GM19239 (cell line): Measurements from ENCODE around the gene CYBC1.

Experiments used
- DNase-seq: peaks from one replicate; pipeline ENCODE4 v3.0.0; 2011; ENCODE audit warnings: low spot score; ENCODE audit not compliant: insufficient read length
- FAIRE-seq: peaks from 2 replicates; lab custom pipeline; 2011; peaks lifted over from hg19 to GRCh38; lab: Jason Lieb, UNC

Gene CYBC1

GRCh38 chr17:82437325-82437668 is 13.3 kb downstream of the CYBC1 start:
- FAIRE-seq = no peak
- DNase-seq = no peak

GRCh38 chr17:82436601-82437324 is 13.8 kb downstream of the CYBC1 start:
- no peak for DNase-seq

GRCh38 chr17:82435601-82436583 is 14.7 kb downstream of the CYBC1 start:
- DNase-seq = no peak
- no peak for FAIRE-seq

More at GRCh38 chr17:82436601-82437324, 13.8 kb downstream of the CYBC1 start:
- FAIRE-seq = no peak

GRCh38 chr17:82435103-82435502 is 15.4 kb downstream of the CYBC1 start:
- no peak for DNase-seq
- no peak for FAIRE-seq

- DNase-seq = no peak
- FAIRE-seq = peak; percentile 75
Measured at GRCh38 chr17:82434216-82434565, 16.4 kb downstream of the CYBC1 start.

- DNase-seq (no peak), FAIRE-seq (no peak)
Measured at GRCh38 chr17:82433560-82434215, 16.9 kb downstream of the CYBC1 start.

- FAIRE-seq (no peak), DNase-seq (no peak)
Measured at GRCh38 chr17:82432017-82432416, 18.5 kb downstream of the CYBC1 start.

GRCh38 chr17:82429824-82430223 is 20.7 kb downstream of the CYBC1 start:
- no peak for DNase-seq
- no peak for FAIRE-seq

GRCh38 chr17:82428546-82428945 is 22.0 kb downstream of the CYBC1 start:
- DNase-seq = no peak
- no peak for FAIRE-seq

- DNase-seq = no peak
- no peak for FAIRE-seq
Measured at GRCh38 chr17:82424863-82425159, 25.7 kb downstream of the CYBC1 start.

- DNase-seq (no peak), FAIRE-seq (peak; percentile 28)
Measured at GRCh38 chr17:82424001-82424862, 26.3 kb downstream of the CYBC1 start.

GRCh38 chr17:82419540-82419939 is 31.0 kb downstream of the CYBC1 start:
- DNase-seq (no peak), FAIRE-seq (peak; percentile 79)

- FAIRE-seq (no peak), DNase-seq (peak; percentile 90)
Measured at GRCh38 chr17:82418001-82418986, 32.3 kb downstream of the CYBC1 start, which contains the start of the genes HEXD and OGFOD3. Gene HEXD, plus strand, starts transcription at chr17:82418347. Its CDS starts 1,453 bp downstream, at chr17:82419800. Gene OGFOD3, minus strand, starts transcription at chr17:82418586. Its CDS starts 101 bp downstream, at chr17:82418485.

GRCh38 chr17:82416771-82417170 is 33.8 kb downstream of the CYBC1 start:
- no peak for FAIRE-seq

GRCh38 chr17:82416264-82416663 is 34.3 kb downstream of the CYBC1 start:
- no peak for DNase-seq
- FAIRE-seq = no peak

More at GRCh38 chr17:82416771-82417170, 33.8 kb downstream of the CYBC1 start:
- no peak for DNase-seq

GRCh38 chr17:82415786-82416185 is 34.8 kb downstream of the CYBC1 start:
- no peak for FAIRE-seq

GRCh38 chr17:82415336-82415735 is 35.2 kb downstream of the CYBC1 start:
- FAIRE-seq = no peak
- DNase-seq = no peak

More at GRCh38 chr17:82415786-82416185, 34.8 kb downstream of the CYBC1 start:
- no peak for DNase-seq

- peak; percentile 70 for DNase-seq
- FAIRE-seq = peak; percentile 82
Measured at GRCh38 chr17:82414548-82415281, 35.8 kb downstream of the CYBC1 start.
